Stimulated activated CD4-positive, alpha-beta T cell treated with anti-CD3 and anti-CD28 coated beads, Interleukin-15, amount 100 ng/mL, for 24 hours (primary cell): ENCODE data around the gene KLF17.

Source experiments
- DNase-seq: peaks from one replicate; pipeline ENCODE4 v3.0.0-alpha.2; 2020

KLF17 gene

GRCh38 chr1:44157903-44158302, 39.3 kb downstream of the KLF17 start:
- DNase-seq, result no peak

GRCh38 chr1:44158871-44159270, 40.2 kb downstream of the KLF17 start:
- no peak for DNase-seq

GRCh38 chr1:44161546-44161945, 42.9 kb downstream of the KLF17 start:
- no peak for DNase-seq

GRCh38 chr1:44168520-44169098, 50.0 kb downstream of the KLF17 start:
- DNase-seq, result no peak

- DNase-seq, result no peak
Observed at GRCh38 chr1:44170281-44170823, 51.7 kb downstream of the KLF17 start.

- DNase-seq, result no peak
Observed at GRCh38 chr1:44174630-44175029, 56.0 kb downstream of the KLF17 start.
